Measurements from ENCODE around the gene LMF2.

DNA sequence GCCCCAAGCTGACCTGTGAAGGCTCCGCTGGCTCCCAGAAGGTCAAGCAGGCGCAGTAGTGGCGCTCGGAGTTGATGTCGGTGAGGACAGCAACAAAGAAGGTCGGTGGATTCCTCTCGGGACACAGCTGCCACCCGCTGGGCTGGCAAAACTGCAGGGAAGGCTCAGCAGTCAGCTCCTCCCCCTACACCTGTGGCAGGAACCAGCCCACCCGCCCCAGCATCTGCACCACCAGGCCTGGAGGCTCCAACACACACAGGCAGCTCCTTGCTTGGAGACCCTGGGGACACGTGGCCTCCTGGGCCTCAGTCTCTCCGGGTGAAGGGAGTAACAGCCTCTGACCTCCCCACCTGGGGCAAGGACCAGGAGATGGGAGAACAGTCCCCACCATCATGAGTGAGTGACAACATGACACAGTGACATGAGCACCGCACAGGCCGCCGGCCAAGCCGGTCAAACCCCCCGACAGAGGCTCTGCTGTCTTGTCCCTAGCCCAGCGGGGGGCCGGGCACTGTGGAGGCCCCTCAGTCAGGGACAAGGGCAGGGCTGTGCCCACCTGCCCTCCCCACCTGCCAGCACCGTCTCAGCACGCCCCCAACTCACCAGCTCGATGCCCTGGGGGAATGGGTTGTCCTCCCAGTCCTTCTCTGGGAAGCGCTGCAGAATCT lies 39.6 kb downstream of the LMF2 start:
- no peak for TF ChIP-seq EZH2 (IDR thresholded peaks at IDR 0.05; ENCODE audit: low read depth)
- TF ChIP-seq, protein P1, sequence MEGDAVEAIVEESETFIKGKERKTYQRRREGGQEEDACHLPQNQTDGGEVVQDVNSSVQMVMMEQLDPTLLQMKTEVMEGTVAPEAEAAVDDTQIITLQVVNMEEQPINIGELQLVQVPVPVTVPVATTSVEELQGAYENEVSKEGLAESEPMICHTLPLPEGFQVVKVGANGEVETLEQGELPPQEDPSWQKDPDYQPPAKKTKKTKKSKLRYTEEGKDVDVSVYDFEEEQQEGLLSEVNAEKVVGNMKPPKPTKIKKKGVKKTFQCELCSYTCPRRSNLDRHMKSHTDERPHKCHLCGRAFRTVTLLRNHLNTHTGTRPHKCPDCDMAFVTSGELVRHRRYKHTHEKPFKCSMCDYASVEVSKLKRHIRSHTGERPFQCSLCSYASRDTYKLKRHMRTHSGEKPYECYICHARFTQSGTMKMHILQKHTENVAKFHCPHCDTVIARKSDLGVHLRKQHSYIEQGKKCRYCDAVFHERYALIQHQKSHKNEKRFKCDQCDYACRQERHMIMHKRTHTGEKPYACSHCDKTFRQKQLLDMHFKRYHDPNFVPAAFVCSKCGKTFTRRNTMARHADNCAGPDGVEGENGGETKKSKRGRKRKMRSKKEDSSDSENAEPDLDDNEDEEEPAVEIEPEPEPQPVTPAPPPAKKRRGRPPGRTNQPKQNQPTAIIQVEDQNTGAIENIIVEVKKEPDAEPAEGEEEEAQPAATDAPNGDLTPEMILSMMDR (conservative IDR thresholded peaks at IDR 0.05): no peak
